ENCODE measurements around the gene CREM.

Gene CREM

GRCh38 chr10:35103882-35104281 lies 22.8 kb upstream of the CREM start:
- TF ChIP-seq POLR2AphosphoS5 (IDR thresholded peaks at IDR 0.05; ENCODE audit: low read depth, low read length), result no peak
- no peak for TF ChIP-seq POLR2A (IDR thresholded peaks at IDR 0.05; ENCODE audit: low read depth, low read length)
- TF ChIP-seq TAF1 (IDR thresholded peaks at IDR 0.05; ENCODE audit: borderline replicate concordance, low read depth, low read length), result no peak
- DNase-seq (ENCODE audit: insufficient read length) (no peak), FAIRE-seq (no peak)

GRCh38 chr10:35112571-35112970 lies 14.1 kb upstream of the CREM start:
- FAIRE-seq (no peak), DNase-seq (ENCODE audit: insufficient read length) (no peak)
- TF ChIP-seq POLR2A (IDR thresholded peaks at IDR 0.05; ENCODE audit: low read depth, low read length) (no peak), POLR2AphosphoS5 (IDR thresholded peaks at IDR 0.05; ENCODE audit: low read depth, low read length) (no peak), TAF1 (IDR thresholded peaks at IDR 0.05; ENCODE audit: borderline replicate concordance, low read depth, low read length) (no peak)

- FAIRE-seq, result no peak
- no peak for DNase-seq (ENCODE audit: insufficient read length)
- TF ChIP-seq POLR2AphosphoS5 (IDR thresholded peaks at IDR 0.05; ENCODE audit: low read depth, low read length) (no peak), POLR2A (IDR thresholded peaks at IDR 0.05; ENCODE audit: low read depth, low read length) (no peak), TAF1 (IDR thresholded peaks at IDR 0.05; ENCODE audit: borderline replicate concordance, low read depth, low read length) (no peak)
Measured at GRCh38 chr10:35119378-35119777, 7.3 kb upstream of the CREM start.

GRCh38 chr10:35124540-35124939 lies 2.1 kb upstream of the CREM start:
- DNase-seq (ENCODE audit: insufficient read length) (no peak), FAIRE-seq (no peak)
- TF ChIP-seq POLR2AphosphoS5 (IDR thresholded peaks at IDR 0.05; ENCODE audit: low read depth, low read length), result no peak
- no peak for TF ChIP-seq POLR2A (IDR thresholded peaks at IDR 0.05; ENCODE audit: low read depth, low read length)
- TF ChIP-seq TAF1 (IDR thresholded peaks at IDR 0.05; ENCODE audit: borderline replicate concordance, low read depth, low read length), result no peak

GRCh38 chr10:35126062-35126529 lies 550 bp upstream of the CREM start:
- DNase-seq (ENCODE audit: insufficient read length), result no peak
- no peak for FAIRE-seq
- TF ChIP-seq TAF1 (IDR thresholded peaks at IDR 0.05; ENCODE audit: borderline replicate concordance, low read depth, low read length) (no peak), POLR2AphosphoS5 (IDR thresholded peaks at IDR 0.05; ENCODE audit: low read depth, low read length) (no peak), POLR2A (IDR thresholded peaks at IDR 0.05; ENCODE audit: low read depth, low read length) (no peak)

- DNase-seq (ENCODE audit: insufficient read length), result no peak
- peak; percentile 5 for FAIRE-seq
Measured at GRCh38 chr10:35127289-35127891, 744 bp downstream of the CREM start.

GRCh38 chr10:35129185-35129674 lies 2.6 kb downstream of the CREM start:
- DNase-seq (ENCODE audit: insufficient read length) (no peak), FAIRE-seq (no peak)
- TF ChIP-seq POLR2AphosphoS5 (IDR thresholded peaks at IDR 0.05; ENCODE audit: low read depth, low read length), result no peak
- TF ChIP-seq TAF1 (IDR thresholded peaks at IDR 0.05; ENCODE audit: borderline replicate concordance, low read depth, low read length), result no peak
- no peak for TF ChIP-seq POLR2A (IDR thresholded peaks at IDR 0.05; ENCODE audit: low read depth, low read length)

More at GRCh38 chr10:35127289-35127891, 744 bp downstream of the CREM start:
- no peak for TF ChIP-seq TAF1 (IDR thresholded peaks at IDR 0.05; ENCODE audit: borderline replicate concordance, low read depth, low read length)
- no peak for TF ChIP-seq POLR2A (IDR thresholded peaks at IDR 0.05; ENCODE audit: low read depth, low read length)
- no peak for TF ChIP-seq POLR2AphosphoS5 (IDR thresholded peaks at IDR 0.05; ENCODE audit: low read depth, low read length)

GRCh38 chr10:35130663-35131062 lies 4.0 kb downstream of the CREM start:
- FAIRE-seq (no peak), DNase-seq (ENCODE audit: insufficient read length) (no peak)
- TF ChIP-seq POLR2A (IDR thresholded peaks at IDR 0.05; ENCODE audit: low read depth, low read length) (no peak), TAF1 (IDR thresholded peaks at IDR 0.05; ENCODE audit: borderline replicate concordance, low read depth, low read length) (no peak), POLR2AphosphoS5 (IDR thresholded peaks at IDR 0.05; ENCODE audit: low read depth, low read length) (no peak)

- no peak for TF ChIP-seq TAF1 (IDR thresholded peaks at IDR 0.05; ENCODE audit: borderline replicate concordance, low read depth, low read length)
- TF ChIP-seq POLR2AphosphoS5 (IDR thresholded peaks at IDR 0.05; ENCODE audit: low read depth, low read length), result no peak
- no peak for TF ChIP-seq POLR2A (IDR thresholded peaks at IDR 0.05; ENCODE audit: low read depth, low read length)
- FAIRE-seq (peak; percentile 64), DNase-seq (ENCODE audit: insufficient read length) (no peak)
Measured at GRCh38 chr10:35132727-35133126, 6.1 kb downstream of the CREM start.

- no peak for TF ChIP-seq TAF1 (IDR thresholded peaks at IDR 0.05; ENCODE audit: borderline replicate concordance, low read depth, low read length)
- TF ChIP-seq POLR2AphosphoS5 (IDR thresholded peaks at IDR 0.05; ENCODE audit: low read depth, low read length), result no peak
- TF ChIP-seq POLR2A (IDR thresholded peaks at IDR 0.05; ENCODE audit: low read depth, low read length), result no peak
- FAIRE-seq, result peak; percentile 63
- no peak for DNase-seq (ENCODE audit: insufficient read length)
Measured at GRCh38 chr10:35133586-35133985, 6.9 kb downstream of the CREM start.

- DNase-seq (ENCODE audit: insufficient read length) (no peak), FAIRE-seq (peak; percentile 88)
- TF ChIP-seq TAF1 (IDR thresholded peaks at IDR 0.05; ENCODE audit: borderline replicate concordance, low read depth, low read length) (no peak), POLR2AphosphoS5 (IDR thresholded peaks at IDR 0.05; ENCODE audit: low read depth, low read length) (no peak)
Measured at GRCh38 chr10:35135861-35136260, 9.2 kb downstream of the CREM start.

GRCh38 chr10:35136263-35136815 lies 9.7 kb downstream of the CREM start:
- DNase-seq (ENCODE audit: insufficient read length) (no peak), FAIRE-seq (peak; percentile 92)
- TF ChIP-seq TAF1 (IDR thresholded peaks at IDR 0.05; ENCODE audit: borderline replicate concordance, low read depth, low read length) (no peak), POLR2AphosphoS5 (IDR thresholded peaks at IDR 0.05; ENCODE audit: low read depth, low read length) (no peak), POLR2A (IDR thresholded peaks at IDR 0.05; ENCODE audit: low read depth, low read length) (no peak)

Measured in GM12892 (cell line).